CD14-positive monocyte (primary cell): ENCODE measurements around the gene SMYD3. TPM values are rescaled to one million over a fixed set of nuclear protein-coding genes. Genes with fewer than 3 reads are reported as not detected.

Source experiments
- DNase-seq, 3 donors: peaks; one replicate each; pipeline ENCODE4 v3.0.0-alpha.2; 2011 to 2022
- H2AFZ ChIP-seq: 2 replicates; pipeline ENCODE4 v1.6.0; 2012; ENCODE audit warnings: mild to moderate bottlenecking, low read depth, low read length, inconsistent platforms; ENCODE audit not compliant: insufficient read depth, poor library complexity, severe bottlenecking
- H3K27ac ChIP-seq, 2 donors: 1 replicate in 1 of 2; 2 replicates in 1 of 2; pipeline ENCODE4 v1.5.1; 2012 to 2013; ENCODE audit warnings: low read length in 2 of 2, control low read depth in 1 of 2, inconsistent platforms in 1 of 2, low read depth in 1 of 2, mild to moderate bottlenecking in 1 of 2
- H3K27me3 ChIP-seq, 2 donors: one replicate each; pipeline versions ENCODE4 v1.6.0 to v1.6.1; 2011 to 2013; ENCODE audit warnings: low read length in 2 of 2; ENCODE audit not compliant: control insufficient read depth in 2 of 2, insufficient read depth in 2 of 2
- H3K36me3 ChIP-seq, 2 donors: replicated peaks in 1 of 2; 1 replicate in 1 of 2; 2 replicates in 1 of 2; pipeline versions ENCODE4 v1.5.1 to v1.6.1; 2012 to 2013; ENCODE audit warnings: low read length in 2 of 2, control low read depth in 1 of 2, inconsistent platforms in 1 of 2, mild to moderate bottlenecking in 1 of 2; ENCODE audit not compliant: insufficient read depth in 2 of 2, control insufficient read depth in 1 of 2
- H3K4me1 ChIP-seq, 2 donors: 1 replicate in 1 of 2; 2 replicates in 1 of 2; pipeline versions ENCODE4 v1.5.1 to v1.6.1; 2012 to 2013; ENCODE audit warnings: low read length in 2 of 2, control low read depth in 1 of 2, inconsistent platforms in 1 of 2, mild to moderate bottlenecking in 1 of 2, moderate library complexity in 1 of 2; ENCODE audit not compliant: insufficient read depth in 2 of 2, control insufficient read depth in 1 of 2
- H3K4me2 ChIP-seq: replicated peaks from 2 replicates; pipeline ENCODE3; 2012; ENCODE audit warnings: low read length, moderate library complexity, mild to moderate bottlenecking; ENCODE audit not compliant: poor library complexity, severe bottlenecking; ENCODE audit errors: extremely low read depth
- H3K4me3 ChIP-seq, 3 experiments: fragments of 200-600 bp in 1 of 3; sonication (generic) in 1 of 3; replicated peaks in 1 of 3; 1 replicate in 2 of 3; 2 replicates in 1 of 3; pipeline ENCODE4 v1.5.1; 2011 to 2013; ENCODE audit warnings: low read length in 3 of 3, mild to moderate bottlenecking in 3 of 3, control low read depth in 2 of 3, low read depth in 2 of 3, inconsistent platforms in 1 of 3, moderate library complexity in 1 of 3
- H3K79me2 ChIP-seq: 2 replicates; pipeline ENCODE4 v1.6.0; 2012; ENCODE audit warnings: mild to moderate bottlenecking, control low read depth, inconsistent platforms, low read length, moderate library complexity; ENCODE audit not compliant: insufficient read depth
- H3K9ac ChIP-seq: 2 replicates; pipeline ENCODE4 v1.6.0; 2017; ENCODE audit warnings: low read length, mild to moderate bottlenecking; ENCODE audit not compliant: insufficient read depth, poor library complexity, severe bottlenecking
- H3K9me3 ChIP-seq, 2 donors: replicated peaks in 1 of 2; 1 replicate in 1 of 2; 2 replicates in 1 of 2; pipeline versions ENCODE4 v1.5.1 to v1.6.1; 2012 to 2013; ENCODE audit warnings: low read length in 2 of 2, control low read depth in 1 of 2; ENCODE audit not compliant: control insufficient read depth in 1 of 2, insufficient read depth in 1 of 2
- H4K20me1 ChIP-seq: 2 replicates; pipeline ENCODE4 v1.6.0; 2012; ENCODE audit warnings: mild to moderate bottlenecking, low read length, control low read depth, moderate library complexity; ENCODE audit not compliant: insufficient read depth
- H3K27ac Mint-ChIP-seq, 7 donors: one replicate each; pipeline ENCODE4 v1.8.0; 2020; ENCODE audit warnings: mild to moderate bottlenecking in 7 of 7, mixed read lengths in 7 of 7, moderate library complexity in 6 of 7, inconsistent platforms in 2 of 7
- H3K27me3 Mint-ChIP-seq, 3 donors: one replicate each; pipeline ENCODE4 v1.8.0; 2021 to 2022; ENCODE audit warnings: low read depth in 3 of 3, mild to moderate bottlenecking in 3 of 3, mixed read lengths in 3 of 3, moderate library complexity in 3 of 3, inconsistent platforms in 1 of 3
- H3K36me3 Mint-ChIP-seq, 2 donors: one replicate each; pipeline ENCODE4 v1.8.0; 2020; ENCODE audit warnings: mixed read lengths in 2 of 2, inconsistent platforms in 1 of 2, mild to moderate bottlenecking in 1 of 2
- H3K4me1 Mint-ChIP-seq: one replicate; pipeline ENCODE4 v1.8.0; 2020; ENCODE audit warnings: mild to moderate bottlenecking, mixed read lengths
- H3K4me3 Mint-ChIP-seq, 2 donors: one replicate each; pipeline ENCODE4 v1.8.0; 2020; ENCODE audit warnings: mild to moderate bottlenecking in 2 of 2, mixed read lengths in 2 of 2, moderate library complexity in 1 of 2
- H3K9me3 Mint-ChIP-seq, 7 donors: one replicate each; pipeline ENCODE4 v1.8.0; 2020 to 2022; ENCODE audit warnings: mixed read lengths in 7 of 7, mild to moderate bottlenecking in 6 of 7, moderate library complexity in 6 of 7, inconsistent platforms in 2 of 7
- CTCF ChIP-seq: fragments of 200-600 bp; IDR thresholded peaks from one replicate; pipeline ENCODE4 v1.8.0; 2022; ENCODE audit warnings: antibody characterized with exemption, mild to moderate bottlenecking
- WGBS: methylation state at CpG from one replicate; pipeline ENCODE4 v1.1.5; 2013; ENCODE audit warnings: missing lambda C conversion rate; ENCODE audit not compliant: insufficient coverage; 5-methylcytosine and 5-hydroxymethylcytosine counted together
- intact Hi-C, 2 donors: fragments of 100-400 bp; cut with micrococcal nuclease; formaldehyde crosslinking; loops; one replicate each; pipeline versions ENCODE4 v1.15.0 to v1.15.1; 2023
- polyA plus RNA-seq, 3 donors: library from polyadenylated mRNA; depleted of rRNA in 1 of 3; unstranded in 2 of 3; stranded (reverse) in 1 of 3; fragments of 300-500 nt in 2 of 3; fragments of >200 nt in 1 of 3; fragmentation: Illumina TruSeq in 2 of 3; gene quantifications; 1 replicate in 2 of 3; 2 replicates in 1 of 3; pipeline ENCODE4 v1.2.3, GENCODE V29; 2012 to 2021

SMYD3 gene
- polyA plus RNA-seq, 3 donors = 2.7 to 8.4 (median 4.0) TPM

- peaks cover 2% of the 10 kb centered on the region for H3K4me1 Mint-ChIP-seq
- no peak overlapping the region for H3K4me3 ChIP-seq
- H3K4me3 Mint-ChIP-seq = no peak overlapping the region
- H3K4me1 ChIP-seq = no peaks in the 10 kb centered on the region
- H3K9me3 Mint-ChIP-seq = no peaks in the 10 kb centered on the region
- peaks cover 0 to 3% (median 0%) of the 10 kb centered on the region in 3 donors for H3K27me3 Mint-ChIP-seq
- intact Hi-C loops = no loop called here
- 92% methylated on average over 8 of the region's 8 CpGs for WGBS
- no peaks in the 10 kb centered on the region for H3K36me3 ChIP-seq
- no peaks in the 10 kb centered on the region for H3K27me3 ChIP-seq
- H3K36me3 Mint-ChIP-seq = no peaks in the 10 kb centered on the region
- H3K79me2 ChIP-seq = no peaks in the 10 kb centered on the region
- H3K27ac Mint-ChIP-seq = no peak overlapping the region
- no peaks in the 10 kb centered on the region for H3K9me3 ChIP-seq
- H2AFZ ChIP-seq = no peak overlapping the region
- H4K20me1 ChIP-seq = no peaks in the 10 kb centered on the region
- H3K4me2 ChIP-seq = no peak overlapping the region
- no peak overlapping the region for H3K27ac ChIP-seq
- no peak for TF ChIP-seq CTCF
- DNase-seq = no peak
- no peak overlapping the region for H3K9ac ChIP-seq
Observed at GRCh38 chr1:245877976-245878375, 629.1 kb downstream of the SMYD3 start.

GRCh38 chr1:245876586-245876985 is 630.5 kb downstream of the SMYD3 start:
- H3K27ac Mint-ChIP-seq = no peak overlapping the region
- Histone ChIP-seq H4K20me1 (no peaks in the 10 kb centered on the region), H3K79me2 (no peaks in the 10 kb centered on the region), H3K9ac (no peak overlapping the region), H3K4me1 (no peaks in the 10 kb centered on the region), H3K27ac (no peak overlapping the region), H3K36me3 (no peaks in the 10 kb centered on the region), H3K4me2 (no peak overlapping the region), H3K4me3 (no peak overlapping the region), H3K9me3 (no peaks in the 10 kb centered on the region), H3K27me3 (no peaks in the 10 kb centered on the region), H2AFZ (no peak overlapping the region)
- H3K36me3 Mint-ChIP-seq = no peaks in the 10 kb centered on the region
- H3K27me3 Mint-ChIP-seq = peaks cover 0 to 3% (median 0%) of the 10 kb centered on the region in 3 donors
- intact Hi-C loops = no loop called here
- TF ChIP-seq CTCF = no peak
- 89% methylated on average over 5 of the region's 5 CpGs for WGBS
- H3K4me3 Mint-ChIP-seq = no peak overlapping the region
- no peaks in the 10 kb centered on the region for H3K9me3 Mint-ChIP-seq
- DNase-seq = no peak
- no peaks in the 10 kb centered on the region for H3K4me1 Mint-ChIP-seq
